Measurements from ENCODE around the gene ZDHHC11B. TPM values are rescaled to one million over a fixed set of nuclear protein-coding genes. Genes with fewer than 3 reads are reported as not detected.
A peak's percentile ranks its signal among the peaks of the same experiment; 100 is the strongest.
"Not testable (repeated sequence)": the region's sequence is repeated elsewhere in the genome, so short reads cannot be mapped to it uniquely, and the experiment has no call there.

ZDHHC11B gene
- total RNA-seq, 1 donor from 2014 or later, result 14.5 TPM

DNA sequence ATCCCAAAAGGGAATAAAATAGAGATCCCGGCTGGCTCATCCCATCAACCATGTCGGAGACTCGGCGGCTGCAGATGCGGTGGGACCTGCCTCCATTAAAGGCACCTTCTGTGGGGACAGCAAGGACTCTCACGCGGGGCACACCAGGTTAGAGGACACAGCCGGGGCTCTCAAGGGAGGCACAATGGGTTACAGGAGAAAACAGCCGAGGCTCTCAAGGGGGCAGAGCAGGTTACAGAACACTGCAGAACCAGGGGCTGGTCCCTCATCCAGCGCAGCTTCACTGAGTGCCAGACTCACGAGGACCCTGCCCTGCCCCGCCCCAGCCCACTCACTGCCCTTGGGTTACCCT, 98.4 kb downstream of the ZDHHC11B start:
- not testable (repeated sequence) for DNase-seq (ENCODE audit: low spot score)

DNA sequence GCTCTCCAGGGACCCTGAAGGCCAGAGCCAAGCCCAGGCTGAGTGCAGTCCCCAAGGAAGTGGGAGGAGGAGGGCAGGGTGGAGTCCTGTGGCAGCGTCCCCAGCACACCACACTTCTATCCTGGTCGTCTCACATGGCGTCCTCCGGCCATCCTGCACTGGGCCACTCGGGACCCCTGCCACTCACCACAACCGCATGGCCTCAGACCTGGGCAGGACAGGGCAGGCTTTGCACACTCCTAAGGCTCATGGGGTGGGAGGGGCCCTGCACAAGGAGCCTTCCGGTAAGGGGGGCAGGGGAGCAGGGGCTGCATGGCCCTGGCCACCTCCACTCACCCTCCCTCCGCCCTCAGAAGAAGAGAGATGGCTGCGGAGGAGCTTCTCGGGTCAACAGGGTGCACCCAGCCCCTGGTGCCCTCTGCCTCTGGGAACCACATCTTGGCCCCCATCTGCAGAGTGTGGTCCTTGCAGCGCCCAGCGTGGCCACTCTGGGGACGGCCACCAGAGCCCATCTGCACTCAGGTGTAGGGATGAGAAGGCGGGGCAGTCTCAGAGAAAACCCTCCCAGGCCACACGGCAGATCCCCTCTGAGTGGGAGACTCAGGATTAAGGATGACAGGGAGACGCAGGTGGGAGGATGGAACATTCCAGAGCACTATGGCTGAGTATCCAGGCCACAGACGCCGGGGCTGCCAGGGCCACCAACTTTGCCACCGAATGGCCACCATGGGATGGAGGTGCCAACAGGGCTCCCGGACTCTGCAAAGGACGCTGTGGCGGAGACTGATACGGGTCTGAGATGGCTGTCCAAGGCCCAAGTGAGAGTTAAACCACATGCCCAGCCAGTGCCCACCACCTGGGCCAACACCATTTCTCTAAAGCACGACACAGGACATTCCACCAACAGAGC, 99.0 kb downstream of the ZDHHC11B start:
- DNase-seq (ENCODE audit: low spot score), result no peak

DNA sequence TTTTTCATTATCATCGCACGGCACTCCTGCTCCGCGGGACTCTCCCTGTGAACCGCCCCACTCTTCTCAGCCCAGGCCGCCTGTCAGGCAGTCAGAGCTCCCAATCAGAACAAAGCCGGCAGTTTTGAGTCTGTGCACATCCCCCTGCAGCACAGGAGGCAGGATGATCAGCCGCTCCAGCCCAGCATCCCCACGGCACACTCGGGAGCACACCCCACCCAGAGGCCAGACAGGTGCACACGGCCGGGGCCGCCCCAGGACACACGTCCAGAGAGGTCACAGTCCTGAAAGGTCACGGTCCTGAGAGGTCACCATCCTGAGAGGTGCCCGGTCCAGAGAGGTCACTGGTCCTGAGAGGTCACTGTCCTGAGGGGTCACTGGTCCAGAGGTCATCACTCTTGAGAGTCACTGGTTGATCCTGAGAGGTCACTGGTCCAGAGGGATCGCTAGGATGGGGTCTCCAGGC, 99.7 kb downstream of the ZDHHC11B start:
- no peak for DNase-seq (ENCODE audit: low spot score)

DNA sequence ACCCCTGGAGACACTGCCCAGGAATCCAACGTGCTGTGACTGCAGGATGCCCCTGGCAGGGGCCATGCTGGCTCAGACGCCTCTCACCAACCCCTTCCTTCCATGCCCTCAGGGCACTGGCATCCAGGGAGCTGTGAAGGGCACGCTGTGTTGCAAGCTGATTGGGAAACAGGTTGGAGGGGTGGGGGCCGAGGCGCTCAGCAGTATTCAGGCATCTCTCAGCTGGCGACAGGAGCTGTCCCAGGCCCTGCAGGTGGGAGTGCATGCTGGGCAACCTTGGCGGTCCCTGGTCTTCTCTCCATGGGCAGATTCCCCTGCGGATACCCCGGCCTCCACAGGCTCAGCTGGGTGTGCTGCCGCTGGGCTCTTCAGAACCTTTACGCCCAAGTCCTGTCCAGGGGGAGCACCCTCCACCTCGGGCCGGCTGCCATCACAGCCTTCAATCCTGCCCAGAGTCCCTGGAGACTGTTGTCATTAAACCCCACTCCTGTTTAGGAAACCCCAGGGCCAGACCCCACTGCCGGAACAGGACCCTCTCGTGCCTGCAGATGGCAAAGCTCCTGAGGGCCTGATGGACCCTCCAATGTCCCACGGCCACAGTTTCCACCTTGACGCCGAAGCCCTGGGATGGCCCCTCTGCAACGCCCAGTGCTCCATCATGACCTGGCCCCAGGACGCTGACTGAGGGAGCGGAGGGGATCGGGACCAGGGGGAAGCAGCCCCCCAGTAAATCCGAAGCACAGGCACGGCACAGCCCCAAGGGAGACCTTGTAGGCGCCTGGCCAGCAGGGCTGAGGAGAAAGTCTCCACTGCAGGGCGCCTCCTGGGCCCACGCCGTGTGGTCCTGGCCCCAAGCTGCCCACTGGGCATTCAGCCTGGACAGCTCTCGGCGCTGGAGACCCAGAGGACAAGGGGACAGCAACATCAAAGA, 100.7 kb downstream of the ZDHHC11B start:
- DNase-seq (ENCODE audit: low spot score), result no peak

DNA sequence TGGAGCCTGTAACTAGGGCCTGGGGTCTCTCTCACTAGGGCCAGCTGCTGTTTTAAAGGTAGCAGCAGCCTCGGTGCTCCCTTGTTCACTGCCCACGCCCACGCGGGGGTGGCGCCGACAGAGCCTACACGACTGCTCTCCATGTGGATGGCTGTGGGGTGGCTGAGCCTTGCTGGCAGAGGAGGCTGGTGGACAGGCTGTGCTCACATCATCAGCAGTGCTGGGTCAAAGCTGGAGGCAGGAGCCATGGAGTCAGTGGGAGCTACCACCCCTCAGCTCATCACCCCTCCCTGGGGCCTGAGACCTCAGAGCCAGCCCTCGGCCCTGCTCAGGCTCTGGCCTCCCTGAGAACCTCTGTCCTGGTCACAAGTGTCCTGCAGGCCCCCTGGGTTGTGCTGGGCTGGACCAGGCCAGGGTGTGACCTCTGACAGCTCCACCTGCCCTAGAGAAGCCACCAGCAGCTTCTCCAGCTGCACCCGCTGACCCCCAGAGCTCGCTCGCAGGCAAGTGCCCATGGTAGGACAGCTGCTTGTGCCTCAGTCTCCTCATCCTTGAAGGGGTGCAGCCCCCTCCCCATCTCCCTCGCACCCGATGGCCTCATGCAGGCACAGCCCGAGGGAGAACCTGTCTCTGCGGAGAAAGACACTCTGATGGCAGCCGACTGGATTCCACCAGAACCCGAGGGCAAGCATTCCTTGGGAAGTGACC, 101.7 kb downstream of the ZDHHC11B start:
- not testable (repeated sequence) for DNase-seq (ENCODE audit: low spot score)

DNA sequence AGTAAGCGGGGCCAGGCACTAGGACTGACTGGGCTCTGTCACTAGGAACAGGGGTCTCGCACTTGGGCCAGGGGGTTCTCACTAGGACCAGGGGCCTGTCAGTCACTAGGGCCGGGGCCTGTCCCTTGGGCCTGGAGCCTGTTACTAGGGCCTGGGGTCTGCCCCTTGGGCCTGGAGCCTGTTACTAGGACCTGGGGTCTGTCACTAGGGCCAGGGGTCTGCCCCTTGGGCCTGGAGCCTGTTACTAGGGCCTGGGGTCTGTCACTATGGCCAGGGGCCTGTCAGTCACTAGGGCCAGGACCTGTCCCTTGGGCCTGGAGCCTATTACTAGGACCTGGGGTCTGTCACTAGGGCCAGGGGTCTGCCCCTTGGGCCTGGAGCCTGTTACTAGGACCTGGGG, 102.3 kb downstream of the ZDHHC11B start:
- not testable (repeated sequence) for DNase-seq (ENCODE audit: low spot score)

DNA sequence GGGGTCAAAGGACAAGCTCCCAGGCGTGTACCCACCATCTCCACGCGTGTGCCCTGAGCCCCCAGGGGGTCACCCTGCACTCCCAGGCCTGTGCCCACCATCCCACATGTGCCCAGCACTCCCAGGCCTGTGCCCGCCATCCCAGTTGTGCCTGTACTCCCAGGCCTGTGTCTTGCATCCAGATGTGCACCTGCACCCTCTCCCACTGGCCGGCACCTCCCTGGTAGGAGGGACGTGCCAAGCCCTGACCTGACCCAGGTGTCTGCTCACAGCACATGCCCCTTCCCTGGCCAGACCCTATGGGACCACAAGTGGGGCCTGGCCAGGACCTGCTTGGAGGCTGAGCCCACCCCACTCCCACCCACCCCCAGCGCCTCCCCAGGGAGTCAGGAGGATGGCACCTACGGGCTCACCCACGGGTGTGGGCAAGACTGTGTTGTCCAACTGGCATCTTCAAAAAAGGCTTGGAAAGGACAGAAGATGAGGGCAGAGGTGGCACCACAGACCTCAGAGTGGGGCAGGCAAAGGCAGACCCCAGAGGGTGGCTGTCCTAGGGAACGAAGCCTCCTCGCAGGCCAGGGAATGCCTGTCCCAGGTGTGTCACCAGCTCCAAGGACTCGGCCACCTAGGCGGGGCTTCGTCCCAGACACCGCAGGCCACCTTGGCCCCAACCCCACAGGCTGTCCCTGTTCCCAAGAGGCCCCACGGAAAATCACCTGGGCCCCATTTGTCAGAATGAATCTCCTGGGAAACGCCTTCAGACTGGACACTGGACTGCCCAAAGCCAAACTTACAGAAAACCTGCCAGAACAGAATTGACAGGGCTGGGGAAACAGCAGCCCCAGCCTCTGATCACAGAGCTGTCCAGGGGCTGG, 103.0 kb downstream of the ZDHHC11B start:
- DNase-seq (ENCODE audit: low spot score), result not testable (repeated sequence)

DNA sequence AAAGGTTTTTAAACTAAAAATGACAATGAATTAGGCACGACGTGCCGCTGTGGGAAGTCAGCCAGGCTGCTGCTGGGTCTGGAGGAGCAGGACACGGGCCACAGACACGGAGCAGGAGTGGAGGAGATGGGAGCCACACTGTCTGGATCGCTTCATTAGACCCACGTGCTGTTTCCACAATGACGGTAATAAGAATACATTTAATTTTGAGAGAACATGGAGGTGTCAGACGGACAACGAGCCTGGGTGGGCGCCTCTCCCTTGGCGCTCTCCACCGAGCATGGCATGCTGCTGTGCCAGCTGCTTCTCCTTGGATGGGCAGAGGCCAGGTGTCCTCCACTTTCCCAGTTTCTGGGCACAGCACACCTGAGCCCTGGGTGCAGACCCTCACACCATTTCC, 103.7 kb downstream of the ZDHHC11B start:
- peak; percentile 3 for DNase-seq (ENCODE audit: low spot score)

DNA sequence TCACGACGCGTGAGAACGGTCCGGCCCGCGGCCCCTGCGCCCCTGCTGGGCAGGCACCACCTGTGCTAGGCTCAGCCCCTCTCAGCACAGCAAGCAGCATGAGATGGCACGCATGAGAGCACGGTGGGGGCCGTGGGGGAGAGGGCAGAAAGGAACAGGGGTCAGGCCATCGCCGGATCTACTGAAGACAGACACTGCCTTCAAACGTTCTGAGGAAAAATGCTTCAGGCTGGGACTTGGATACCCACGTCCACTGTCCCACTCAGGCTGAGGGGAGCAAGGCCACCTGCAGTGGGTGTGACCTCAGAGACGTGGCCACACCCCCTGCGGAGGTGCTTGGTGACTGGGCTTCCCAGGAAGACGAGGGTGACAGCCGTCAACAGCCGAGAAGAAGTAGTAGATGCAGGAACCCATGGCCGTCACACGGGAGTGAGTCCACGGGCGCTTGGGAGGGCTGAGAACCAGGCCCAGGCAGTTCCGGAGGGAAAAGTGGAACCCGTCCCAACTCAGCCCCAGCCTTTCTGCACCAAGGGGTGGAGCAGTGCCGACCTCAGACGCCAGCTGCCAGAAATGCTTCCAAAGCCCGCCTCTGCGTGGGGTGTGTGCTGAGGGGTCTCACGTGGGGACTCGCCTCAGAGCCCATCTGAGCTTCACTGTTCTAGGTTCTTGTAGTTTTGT, 104.3 kb downstream of the ZDHHC11B start:
- DNase-seq (ENCODE audit: low spot score), result not testable (repeated sequence)

DNA sequence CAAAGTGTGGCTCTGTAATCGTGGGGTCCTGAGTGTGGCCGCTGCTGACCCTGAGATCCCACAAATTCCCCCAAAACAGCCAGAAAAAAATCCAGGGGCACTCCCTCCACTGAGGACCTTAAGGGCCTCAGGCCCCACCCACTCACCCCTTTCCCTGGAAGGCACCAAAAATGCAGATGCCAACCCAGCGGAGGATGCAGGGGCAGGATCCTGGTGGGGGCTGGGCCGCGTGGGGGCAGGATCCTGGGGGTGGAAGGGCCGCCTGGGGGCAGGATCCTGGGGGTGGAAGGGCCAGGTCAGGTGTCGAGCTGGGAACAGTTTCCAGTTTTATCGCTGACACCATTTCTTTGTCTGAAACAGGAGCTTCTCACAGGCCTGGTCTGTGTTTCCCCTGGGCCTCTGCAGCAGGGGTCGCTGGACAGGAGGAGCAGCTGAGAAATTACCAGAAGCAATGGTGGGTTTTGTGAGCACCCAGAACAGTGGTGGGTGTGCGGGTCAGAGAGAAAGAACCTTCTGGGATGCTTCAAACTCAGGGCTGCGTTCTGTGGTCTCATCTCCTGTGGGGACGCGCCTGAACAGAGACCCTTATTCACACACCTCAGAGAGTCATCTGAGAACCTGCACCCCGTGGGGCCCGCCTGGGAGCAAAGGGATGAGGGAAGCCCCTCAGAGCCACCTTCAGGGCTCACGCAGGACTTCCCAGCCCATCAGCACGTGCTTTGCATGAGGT, 105.2 kb downstream of the ZDHHC11B start:
- peak; percentile 0 for DNase-seq (ENCODE audit: low spot score)

DNA sequence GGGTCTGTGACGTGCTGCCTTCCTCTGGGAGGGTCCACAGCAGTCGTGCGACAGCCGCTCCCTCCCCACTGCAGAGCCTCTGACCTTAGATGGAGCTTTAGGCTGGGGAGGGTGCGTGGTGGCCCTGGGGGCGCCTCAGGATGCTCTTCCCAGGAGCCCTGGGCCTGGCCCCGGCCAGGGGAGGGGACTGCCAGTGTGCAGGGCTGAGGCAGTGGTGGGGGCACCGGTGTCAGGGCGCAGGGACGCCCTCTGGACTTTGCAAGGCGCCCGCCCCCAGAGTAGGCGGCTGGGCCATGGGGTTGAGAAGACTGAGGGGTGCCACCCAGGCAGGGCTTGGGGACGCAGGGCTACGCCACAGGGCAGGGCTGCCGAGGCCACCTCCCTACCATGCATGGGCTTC, 106.0 kb downstream of the ZDHHC11B start:
- peak; percentile 8 for DNase-seq (ENCODE audit: low spot score)

DNA sequence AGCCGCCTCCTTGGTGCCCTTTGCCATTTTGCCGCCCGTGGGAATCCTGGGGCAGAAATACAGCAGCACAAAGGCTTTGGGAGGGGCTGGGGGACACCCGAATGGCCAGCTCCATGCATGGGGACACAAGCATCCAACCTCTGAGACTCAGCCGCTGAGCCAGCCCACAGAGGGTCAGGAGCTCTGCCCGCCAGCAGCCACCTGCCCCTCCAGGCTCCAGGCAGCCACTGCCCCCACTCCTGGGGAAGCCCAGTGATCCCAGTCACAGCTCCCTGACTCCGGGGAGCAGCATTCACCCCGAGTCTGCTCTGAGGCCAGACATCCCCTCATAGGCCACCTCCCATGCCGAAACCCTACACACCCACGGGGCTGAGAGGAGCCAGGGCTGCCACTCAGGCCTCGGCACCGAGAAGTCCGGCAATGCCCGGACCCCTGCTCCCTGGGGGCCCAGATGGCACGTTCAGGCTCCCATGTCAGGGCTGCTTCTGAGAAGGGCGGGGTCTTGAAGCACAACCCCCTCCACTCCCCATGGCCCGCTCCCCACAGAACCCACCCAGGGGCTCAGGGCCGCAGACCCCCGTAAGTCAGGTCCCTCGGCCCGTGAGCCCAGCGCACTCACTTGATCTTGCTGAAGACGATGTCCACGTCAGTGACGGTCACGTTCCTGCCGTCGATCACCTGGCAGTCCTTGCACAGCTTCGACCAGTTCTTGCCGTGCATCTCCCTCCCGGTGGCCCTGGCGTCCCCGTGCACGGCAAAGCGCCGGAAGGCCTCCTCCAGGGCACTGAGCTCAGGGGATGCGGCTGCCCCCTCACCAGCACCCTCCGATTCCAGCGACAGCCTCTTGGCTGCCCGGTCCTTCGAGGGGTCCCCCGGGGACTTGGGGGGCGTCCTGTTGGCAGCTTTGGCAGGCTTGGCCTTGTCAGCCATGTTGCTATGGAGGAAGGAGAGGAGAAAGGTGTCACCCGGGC, 107.1 kb downstream of the ZDHHC11B start:
- DNase-seq (ENCODE audit: low spot score), result peak; percentile 8

DNA sequence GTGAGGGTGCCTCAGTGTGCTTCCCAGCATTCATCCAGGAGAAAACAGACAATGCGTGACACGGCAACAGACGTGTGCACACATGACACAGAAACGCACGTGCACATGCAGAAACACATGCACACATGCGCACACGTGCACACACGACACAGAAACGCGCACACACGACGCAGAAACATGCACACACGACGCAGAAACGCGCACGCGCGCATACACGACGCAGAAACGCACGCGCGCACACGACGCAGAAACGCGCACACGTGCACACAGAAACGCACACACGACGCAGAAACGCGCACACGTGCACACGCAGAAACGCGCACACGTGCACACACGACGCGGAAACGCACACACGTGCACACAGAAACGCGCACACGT, 107.8 kb downstream of the ZDHHC11B start:
- DNase-seq (ENCODE audit: low spot score), result peak; percentile 6

DNA sequence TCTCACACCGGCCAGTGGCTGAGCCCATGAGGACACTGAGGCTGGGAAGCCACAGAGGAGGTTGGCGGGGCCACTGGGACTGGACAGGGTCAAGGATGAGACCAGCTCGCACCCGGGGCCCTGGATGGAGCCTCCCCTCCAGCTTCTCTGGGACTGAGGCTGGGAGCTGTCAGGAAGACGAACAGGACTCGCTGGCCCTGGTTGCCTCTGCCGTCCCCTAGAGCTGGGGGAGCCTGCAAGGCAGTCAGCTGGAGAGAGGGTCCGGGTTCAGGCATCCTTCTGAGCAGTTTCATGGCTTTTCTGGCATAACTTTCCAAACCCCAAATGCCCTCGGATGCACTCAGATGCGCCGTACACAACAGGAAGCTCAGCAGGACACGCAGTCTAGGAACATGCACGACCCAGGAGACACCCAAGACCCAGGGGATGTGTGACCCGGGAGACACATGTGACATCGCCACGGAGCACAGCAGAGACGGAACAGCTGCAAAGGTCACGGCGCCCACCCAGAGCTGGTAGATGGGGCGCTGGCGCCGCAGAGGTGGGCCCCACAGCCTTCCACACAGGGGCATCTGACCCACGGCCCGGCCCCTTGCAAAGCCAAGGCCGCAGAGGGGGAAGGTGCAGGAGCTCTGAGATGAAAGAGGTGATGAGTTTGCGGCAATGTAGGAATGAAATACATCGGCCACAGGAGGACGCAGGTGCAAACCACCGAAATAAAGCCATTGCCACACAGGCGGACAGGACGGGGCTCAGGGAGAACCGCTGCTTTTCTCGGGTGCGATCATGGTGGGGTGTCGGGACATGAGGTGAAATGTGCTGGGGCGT, 108.4 kb downstream of the ZDHHC11B start:
- no peak for DNase-seq (ENCODE audit: low spot score)

DNA sequence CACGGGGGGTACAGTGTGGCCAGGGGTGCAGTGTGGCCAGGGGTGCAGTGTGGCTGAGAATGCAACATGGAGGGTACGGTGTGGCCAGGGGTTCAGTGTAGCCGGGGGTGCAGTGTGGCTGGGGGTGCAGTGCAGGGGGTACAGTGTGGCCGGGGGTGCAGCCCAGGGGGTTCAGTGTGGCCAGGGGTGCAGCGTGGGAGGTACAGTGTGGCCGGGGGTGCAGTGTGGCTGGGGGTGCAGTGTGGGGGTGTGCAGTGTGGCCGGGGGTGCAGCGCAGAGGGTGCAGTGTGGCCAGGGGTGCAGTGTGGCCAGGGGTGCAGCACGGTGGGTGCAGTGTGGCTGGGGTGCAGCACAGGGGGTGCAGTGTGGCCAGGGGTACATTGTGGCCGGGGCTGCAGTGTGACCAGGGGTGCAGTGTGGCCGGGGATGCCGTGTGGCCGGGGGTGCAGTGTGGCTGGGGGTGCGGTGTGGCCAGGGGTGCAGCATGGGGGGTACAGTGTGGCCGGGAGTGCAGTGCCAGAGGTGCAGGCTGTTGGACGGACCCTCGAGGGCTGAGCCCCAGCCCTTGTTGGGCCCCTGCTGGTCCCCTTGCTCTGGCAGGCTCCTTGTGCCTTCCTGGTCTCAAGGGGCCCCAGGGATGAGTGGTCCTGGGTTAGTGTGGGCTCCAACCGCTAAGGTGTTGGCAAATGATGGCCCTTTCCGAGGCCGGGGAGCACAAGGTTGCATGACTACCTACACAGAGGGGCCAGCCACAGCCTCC, 109.2 kb downstream of the ZDHHC11B start:
- no peak for DNase-seq (ENCODE audit: low spot score)

DNA sequence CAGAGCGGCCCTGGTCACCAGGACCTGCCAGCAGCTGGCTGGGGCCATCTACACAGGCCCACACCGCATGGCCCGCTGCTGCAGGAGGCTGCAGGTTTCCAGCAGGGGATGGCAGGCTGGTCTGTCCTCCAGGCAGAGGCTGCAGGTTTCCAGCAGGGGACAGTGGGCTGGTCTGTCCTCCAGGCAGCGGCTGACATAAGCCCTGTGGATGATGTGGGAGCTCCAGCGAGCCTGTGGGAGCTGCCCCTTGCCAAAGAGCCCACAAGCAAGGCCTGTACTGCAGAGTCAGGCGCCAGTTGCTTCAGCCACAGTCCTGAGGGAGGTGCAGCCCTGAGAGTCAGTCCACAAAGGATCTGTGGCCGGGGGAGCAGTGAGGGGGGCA, 109.9 kb downstream of the ZDHHC11B start:
- DNase-seq (ENCODE audit: low spot score), result no peak

Measured in mucosa of gallbladder (tissue), 1 donor.